Measurements from ENCODE around the gene LIN28A. TPM values are rescaled to one million over a fixed set of nuclear protein-coding genes. Genes with fewer than 3 reads are reported as not detected.
A peak's percentile ranks its signal among the peaks of the same experiment; 100 is the strongest.
"Not testable (repeated sequence)": the region's sequence is repeated elsewhere in the genome, so short reads cannot be mapped to it uniquely, and the experiment has no call there.

LIN28A gene, protein sequence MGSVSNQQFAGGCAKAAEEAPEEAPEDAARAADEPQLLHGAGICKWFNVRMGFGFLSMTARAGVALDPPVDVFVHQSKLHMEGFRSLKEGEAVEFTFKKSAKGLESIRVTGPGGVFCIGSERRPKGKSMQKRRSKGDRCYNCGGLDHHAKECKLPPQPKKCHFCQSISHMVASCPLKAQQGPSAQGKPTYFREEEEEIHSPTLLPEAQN
- total RNA-seq, result not detected

DNA sequence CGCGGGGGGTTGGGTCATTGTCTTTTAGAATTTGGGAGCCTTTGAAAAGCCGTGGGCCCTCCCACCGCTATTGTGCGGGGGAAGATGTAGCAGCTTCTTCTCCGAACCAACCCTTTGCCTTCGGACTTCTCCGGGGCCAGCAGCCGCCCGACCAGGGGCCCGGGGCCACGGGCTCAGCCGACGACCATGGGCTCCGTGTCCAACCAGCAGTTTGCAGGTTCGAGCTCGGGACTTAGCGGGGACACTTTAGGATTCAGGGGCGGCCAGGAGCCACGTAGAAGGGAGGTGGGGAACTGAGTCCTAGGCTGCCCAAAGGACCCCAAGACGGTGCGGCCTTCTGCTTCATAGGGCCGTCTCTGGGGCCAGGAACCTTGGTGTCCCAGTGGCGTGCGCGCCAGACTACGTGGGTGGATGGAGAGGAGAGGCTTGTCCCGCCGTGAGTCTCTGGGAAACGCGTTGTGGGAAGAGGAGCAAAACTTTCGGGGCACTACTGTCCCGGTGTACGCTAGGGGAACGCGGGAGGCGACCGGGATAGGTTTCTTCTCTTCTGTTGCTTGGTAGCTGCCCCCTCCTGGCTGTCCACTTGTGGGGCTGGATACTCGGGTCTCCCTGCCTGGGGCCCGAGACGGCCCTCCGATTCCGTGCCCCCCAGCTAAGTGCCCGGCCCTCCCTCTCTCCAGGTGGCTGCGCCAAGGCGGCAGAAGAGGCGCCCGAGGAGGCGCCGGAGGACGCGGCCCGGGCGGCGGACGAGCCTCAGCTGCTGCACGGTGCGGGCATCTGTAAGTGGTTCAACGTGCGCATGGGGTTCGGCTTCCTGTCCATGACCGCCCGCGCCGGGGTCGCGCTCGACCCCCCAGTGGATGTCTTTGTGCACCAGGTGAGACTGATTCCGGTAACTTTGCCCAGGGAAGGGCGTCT lies at the start of gene LIN28A:
TSS of gene LIN28A (plus strand) at position 112 of the 918 bp plus-strand sequence. CDS start at position 187, 75 bp downstream.
- no peak for DNase-seq

DNA sequence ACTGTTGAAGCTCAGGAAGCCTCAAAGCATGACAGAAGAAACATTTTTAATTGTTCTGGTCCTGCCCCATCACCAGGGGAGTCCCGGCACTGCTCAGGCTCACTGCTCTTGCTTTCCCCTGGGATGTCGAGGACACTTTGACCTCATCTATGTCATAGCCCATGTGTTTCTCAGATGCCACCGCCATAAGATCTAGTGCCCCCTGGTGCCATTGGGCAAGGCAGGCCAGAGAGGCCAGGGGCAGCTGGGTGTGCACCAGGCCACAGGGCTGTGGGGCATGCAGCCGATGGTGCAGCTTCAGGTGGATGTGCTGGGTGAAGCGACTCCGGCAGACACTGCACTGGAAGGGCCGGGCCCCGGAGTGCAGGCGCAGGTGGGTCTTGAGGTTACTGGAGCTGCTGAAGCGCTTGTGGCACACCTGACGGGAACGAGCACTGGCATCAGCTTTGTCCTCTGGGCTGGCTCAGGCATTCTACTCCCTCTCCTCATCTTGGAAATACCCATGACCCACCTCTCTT lies 49.0 kb upstream of the LIN28A start:
- DNase-seq, result no peak

- DNase-seq, result no peak
These were observed 48.3 kb upstream of the LIN28A start for GRCh38 chr1:26362331-26362730.

DNA sequence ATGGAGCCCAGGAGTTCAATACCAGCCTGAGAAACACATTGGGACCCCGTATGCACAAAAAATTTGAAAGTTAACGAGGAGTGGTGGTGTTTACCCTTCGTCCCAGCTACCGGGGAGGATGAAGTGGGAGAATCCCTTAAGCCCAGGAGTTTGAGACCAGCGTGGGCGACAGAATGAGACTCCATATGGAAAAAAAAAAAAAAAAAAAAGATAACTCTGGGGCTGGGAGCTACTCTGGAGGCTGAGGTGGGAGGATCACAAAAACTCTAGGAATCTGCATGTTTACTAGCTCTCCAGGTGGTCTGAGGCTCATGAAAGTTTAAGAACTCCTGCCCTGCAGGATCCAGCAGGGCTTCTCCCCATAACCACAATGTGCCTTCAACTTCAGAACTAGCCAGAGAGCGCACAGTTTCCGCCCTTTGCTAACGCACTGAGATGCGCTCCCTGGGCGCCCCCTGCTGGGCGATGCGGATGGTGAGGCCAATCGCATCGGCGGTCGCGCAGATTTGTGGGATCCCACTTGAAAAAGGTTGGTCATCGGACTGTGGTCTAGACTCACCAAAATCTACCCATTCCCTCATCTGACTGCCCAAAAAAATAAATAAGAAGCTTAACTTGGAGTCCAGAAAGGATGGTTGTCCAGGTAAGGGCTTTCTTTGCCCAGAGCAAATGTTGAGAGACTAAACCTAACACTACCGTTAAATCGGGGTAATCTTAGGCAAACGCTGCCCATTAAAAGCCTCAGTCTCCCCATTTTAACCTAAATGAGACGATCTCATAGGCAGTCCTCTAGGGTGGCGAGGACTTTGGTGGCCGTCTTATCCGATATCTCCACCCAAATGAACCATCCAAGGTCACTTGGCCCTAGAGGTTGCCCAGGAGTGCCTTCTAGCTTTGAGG lies 46.8 kb upstream of the LIN28A start:
- DNase-seq, result peak; percentile 79

- no peak for DNase-seq
These were observed 45.7 kb upstream of the LIN28A start for GRCh38 chr1:26364956-26365355.

DNA sequence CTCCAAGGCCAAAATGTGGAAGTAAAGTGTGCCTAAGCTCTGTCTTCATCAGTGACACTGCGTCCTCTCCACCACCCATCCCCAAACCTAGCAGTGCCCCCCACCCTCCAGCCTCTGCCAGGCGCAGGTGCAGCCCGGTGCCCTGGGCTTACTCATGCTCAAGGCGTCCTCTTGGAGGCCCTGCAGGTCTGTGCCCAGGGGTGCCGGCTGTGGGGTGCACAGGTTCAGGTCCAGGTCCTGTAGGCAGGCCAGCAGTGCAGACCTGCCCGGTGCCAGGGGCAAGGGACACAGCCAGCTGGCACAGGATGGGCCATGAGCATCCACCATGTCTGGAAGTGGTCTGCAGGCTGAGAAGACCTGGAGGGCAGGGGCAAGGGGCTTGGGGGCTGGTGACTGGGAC lies 43.2 kb upstream of the LIN28A start:
- no peak for DNase-seq

GRCh38 chr1:26368006-26368405 lies 42.6 kb upstream of the LIN28A start:
- DNase-seq, result no peak

DNA sequence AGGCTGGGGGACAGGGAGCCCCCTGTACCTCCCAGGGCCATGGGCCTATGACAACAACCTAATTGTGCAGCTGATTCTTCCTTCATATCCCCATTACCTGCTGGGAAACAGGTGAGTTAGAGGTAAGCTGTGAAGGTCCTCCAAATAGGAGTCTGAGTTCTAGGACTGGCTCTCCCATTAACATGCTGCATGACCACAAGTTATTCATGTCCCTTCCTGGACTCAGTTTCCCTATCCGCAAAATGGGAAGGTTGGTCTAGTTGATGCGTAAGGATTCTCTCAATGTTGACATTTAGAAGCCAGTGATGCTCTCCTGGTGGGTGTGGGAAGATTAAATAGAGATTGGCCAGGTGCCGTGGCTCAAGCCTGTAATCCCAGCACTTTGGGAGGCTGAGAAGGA lies 42.1 kb upstream of the LIN28A start:
- DNase-seq, result no peak

GRCh38 chr1:26370591-26371382 lies 39.8 kb upstream of the LIN28A start:
- DNase-seq, result no peak

GRCh38 chr1:26372039-26372438 lies 38.6 kb upstream of the LIN28A start:
- no peak for DNase-seq

DNA sequence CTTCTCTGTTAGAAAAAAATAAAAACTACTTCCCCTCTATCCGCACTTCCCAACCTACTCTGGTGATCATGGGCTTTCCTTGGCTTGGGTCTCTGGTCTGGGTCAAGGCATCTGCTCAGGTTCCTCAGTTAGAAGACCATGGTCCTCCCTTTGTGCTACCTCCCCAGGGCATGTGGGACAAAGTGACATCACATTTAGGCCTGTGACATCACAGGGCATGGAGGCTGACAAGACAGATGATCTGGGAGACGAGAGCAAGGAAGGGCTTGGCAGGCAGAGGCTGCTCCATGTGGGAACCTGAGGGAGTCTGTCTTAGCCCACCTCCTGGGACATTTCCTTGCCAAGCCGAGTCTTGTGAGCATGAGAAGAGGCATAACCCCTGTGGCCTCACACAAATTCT lies 38.0 kb upstream of the LIN28A start, which contains the start of gene ZNF683:
TSS of gene ZNF683 (minus strand) at position 140 of the 400 bp plus-strand sequence. CDS start 4,179 bp downstream, outside the sequence.
- DNase-seq, result not testable (repeated sequence)

- DNase-seq, result no peak
These were observed 37.3 kb upstream of the LIN28A start for GRCh38 chr1:26373281-26373680.

DNA sequence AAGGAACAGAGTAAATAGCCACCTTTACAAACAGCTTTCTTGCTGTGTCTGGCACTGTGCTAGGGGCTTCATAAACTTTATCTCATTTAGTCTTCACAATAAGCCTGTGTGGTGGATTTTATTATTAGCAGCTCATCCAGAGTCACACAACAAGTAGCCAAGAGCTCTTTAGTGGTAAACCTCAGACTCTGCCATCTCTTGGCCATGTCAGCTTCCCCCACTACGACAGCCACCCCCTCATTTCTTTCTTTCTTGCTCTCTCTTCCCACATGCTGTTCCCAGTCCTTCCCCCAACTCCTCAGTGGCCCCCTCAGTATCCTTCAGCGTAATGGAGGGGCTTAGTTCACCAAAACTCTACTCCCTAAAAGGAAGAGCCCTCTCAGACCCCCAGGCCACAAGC lies 36.8 kb upstream of the LIN28A start:
- DNase-seq, result no peak

DNA sequence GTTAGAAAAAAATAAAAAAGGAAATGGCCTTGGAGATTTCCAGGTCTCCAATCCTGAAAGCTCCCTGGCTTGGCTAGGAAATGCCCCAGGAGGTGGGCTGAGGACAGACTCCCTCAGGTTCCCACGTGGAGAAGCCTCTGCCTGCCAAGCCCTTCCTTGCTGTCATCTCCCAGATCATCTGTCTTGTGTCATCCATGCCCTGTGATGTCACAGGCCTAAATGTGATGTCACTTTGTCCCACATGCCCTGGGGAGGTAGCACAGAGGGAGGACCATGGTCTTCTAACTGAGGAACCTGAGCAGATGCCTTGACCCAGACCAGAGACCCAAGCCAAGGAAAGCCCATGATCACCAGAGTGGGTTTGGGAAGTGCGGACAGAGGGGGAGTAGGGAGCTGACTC lies 36.3 kb upstream of the LIN28A start:
- not testable (repeated sequence) for DNase-seq

DNA sequence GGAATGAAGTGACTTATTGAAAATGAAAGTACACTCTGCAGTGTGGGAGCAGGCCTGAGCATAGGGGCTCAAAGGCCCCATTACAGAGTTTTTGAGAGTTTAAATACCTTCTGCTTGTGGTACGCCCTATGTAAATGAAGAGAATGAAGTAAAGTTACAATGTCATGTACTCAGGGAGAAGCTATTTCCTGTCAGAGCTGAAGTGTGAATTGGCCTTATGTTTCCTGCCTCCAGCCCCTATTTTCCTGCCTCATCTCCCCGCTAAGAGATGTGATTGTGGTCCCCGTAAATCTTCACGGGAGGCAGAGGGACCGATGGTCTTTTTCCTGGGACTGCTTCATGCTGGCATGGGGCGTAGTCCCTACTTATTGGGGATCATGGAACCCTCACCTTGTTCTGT lies 35.5 kb upstream of the LIN28A start:
- DNase-seq, result no peak

DNA sequence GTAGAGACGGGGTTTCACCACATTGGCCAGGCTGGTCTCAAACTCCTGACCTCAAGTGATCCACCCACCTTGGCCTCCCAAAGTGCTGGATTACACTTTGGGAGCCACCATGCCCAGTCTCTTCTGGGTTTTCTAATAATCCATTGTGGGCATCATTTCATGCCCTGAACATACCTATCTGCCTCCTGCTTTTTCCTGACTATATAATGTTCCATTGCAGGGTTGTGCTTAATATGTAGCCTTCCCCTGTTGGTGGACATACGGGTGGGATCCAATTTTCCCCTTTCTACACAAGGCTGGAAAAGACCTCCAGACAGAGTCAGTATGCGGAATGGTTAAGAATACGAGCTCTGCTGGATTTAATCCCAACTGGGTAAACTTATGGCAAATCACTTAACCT lies 34.6 kb upstream of the LIN28A start:
- no peak for DNase-seq

GRCh38 chr1:26378088-26378878 lies 32.3 kb upstream of the LIN28A start:
- DNase-seq, result peak; percentile 68

DNA sequence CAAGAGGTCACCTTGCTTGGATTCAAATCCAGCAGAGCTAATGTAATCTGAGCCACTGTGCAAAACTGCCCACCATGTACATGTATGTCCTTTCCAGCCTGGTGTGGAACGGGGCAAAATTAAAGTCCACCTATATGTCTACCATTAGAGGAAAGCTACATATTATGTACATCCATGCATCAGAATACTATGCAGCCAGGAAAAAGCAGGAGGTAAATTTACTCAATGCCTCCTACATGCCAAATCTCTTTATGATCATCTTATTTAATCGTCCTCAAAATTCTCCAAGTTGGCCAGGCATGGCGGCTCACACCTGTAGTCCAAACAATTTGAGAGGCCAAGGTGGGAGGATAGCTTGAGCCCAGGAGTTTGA lies 31.8 kb upstream of the LIN28A start:
- DNase-seq, result no peak

DNA sequence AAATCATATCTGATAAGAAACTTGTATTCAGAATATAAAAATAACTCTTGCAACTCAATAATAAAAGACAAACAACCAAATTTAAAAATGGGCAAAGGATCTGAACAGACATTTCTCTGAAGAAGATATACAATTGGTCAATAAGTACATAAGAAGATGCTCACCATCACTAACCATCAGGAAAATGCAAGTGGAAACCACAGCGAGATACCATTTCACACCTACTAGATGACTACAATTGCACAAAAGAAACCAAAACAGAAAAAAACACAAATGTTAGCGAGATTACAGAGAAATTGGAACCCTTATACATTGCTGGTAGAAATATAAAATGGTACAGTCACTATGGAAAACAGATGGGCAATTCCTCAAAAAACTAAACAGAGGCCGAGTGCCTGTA lies 26.5 kb upstream of the LIN28A start:
- no peak for DNase-seq

DNA sequence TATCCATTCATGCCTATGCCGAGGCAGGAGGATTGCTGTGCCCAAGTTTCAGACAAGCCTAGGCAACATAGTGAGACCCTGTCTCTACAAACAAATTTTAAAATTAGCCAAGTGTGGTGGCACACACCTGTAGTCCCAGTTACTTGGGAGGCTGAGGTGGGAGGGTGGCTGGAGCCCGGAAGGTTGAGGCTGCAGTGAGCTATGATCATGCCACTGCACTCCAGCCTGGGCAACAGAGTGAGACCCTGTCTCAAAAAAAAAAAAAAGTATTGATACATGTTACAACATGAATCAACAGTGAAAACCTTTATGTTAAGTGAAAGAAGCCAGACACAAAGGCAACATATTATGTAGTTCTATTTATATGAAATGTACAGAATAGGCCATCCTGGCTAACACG lies 25.6 kb upstream of the LIN28A start:
- not testable (repeated sequence) for DNase-seq

GRCh38 chr1:26387447-26387846 lies 23.2 kb upstream of the LIN28A start:
- no peak for DNase-seq
